GM12865 (cell line): ENCODE results near the gene HMGN4.

Source experiments
- DNase-seq: peaks from one replicate; pipeline ENCODE4 v3.0.0; 2010; ENCODE audit warnings: low read depth
- H3K4me3 ChIP-seq: 2 replicates; pipeline ENCODE4 v1.5.1; 2011; ENCODE audit warnings: mild to moderate bottlenecking, low read depth, low read length, control low read depth
- TF ChIP-seq, protein P1 (sequence below): IDR thresholded peaks from 2 replicates; pipeline ENCODE4 v1.5.1; 2011; ENCODE audit warnings: low read length, control low read depth, low read depth, inconsistent platforms; ENCODE audit not compliant: insufficient read depth; ENCODE audit errors: missing control alignments

The HMGN4 gene

DNA sequence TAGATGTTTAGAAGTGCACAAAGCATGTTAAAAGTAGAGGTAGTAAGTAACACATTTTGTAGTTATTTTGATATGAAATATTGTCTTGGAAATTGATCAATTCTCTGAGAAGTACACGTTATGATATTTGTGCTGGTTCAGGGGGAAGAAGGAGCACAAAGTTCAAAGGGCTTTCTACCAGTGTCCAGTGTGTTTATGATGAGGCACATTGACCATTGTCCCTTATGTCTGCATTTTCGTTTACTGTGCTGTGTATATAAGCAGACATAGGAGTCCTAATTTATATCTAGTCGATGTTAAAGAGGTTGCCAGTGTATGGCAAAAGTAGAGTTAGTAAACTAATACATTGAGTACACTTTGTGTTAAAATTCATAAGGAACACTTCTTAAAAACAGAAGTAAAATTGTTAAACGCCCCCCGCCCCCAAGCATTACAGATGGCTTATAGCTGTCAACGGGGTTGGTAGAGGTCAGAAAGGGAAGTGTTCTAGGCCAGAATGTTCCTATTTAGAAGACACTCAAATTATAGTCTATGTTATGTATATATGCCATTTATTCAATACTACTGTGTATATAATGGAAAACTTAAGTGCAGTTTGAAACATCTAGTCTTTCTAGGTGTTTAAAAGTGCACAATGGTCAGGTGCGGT, 13.3 kb upstream of the HMGN4 start:
- H3K4me3 ChIP-seq: no peak overlapping the region
- TF ChIP-seq, protein P1, sequence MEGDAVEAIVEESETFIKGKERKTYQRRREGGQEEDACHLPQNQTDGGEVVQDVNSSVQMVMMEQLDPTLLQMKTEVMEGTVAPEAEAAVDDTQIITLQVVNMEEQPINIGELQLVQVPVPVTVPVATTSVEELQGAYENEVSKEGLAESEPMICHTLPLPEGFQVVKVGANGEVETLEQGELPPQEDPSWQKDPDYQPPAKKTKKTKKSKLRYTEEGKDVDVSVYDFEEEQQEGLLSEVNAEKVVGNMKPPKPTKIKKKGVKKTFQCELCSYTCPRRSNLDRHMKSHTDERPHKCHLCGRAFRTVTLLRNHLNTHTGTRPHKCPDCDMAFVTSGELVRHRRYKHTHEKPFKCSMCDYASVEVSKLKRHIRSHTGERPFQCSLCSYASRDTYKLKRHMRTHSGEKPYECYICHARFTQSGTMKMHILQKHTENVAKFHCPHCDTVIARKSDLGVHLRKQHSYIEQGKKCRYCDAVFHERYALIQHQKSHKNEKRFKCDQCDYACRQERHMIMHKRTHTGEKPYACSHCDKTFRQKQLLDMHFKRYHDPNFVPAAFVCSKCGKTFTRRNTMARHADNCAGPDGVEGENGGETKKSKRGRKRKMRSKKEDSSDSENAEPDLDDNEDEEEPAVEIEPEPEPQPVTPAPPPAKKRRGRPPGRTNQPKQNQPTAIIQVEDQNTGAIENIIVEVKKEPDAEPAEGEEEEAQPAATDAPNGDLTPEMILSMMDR: no peak
- DNase-seq: no peak

DNA sequence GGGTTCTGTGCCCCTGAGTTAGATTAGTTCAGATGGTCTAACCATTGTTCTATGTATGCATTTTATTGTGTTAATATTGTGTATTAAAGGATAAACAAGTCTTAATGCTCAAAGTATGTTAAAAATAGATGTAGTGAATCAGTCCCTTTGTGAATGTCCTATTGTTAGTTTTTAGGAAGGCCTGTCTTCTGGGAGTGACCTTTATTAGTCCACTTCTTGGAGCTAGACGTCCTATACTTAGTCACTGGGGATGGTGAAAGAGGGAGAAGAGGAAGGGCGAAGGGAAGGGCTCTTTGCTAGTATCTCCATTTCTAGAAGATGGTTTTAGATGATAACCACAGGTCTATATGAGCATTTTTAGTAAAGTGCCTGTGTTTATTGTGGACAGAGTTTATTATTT, 12.3 kb upstream of the HMGN4 start:
- TF ChIP-seq, protein P1: no peak
- DNase-seq: no peak
- H3K4me3 ChIP-seq: no peak overlapping the region

DNA sequence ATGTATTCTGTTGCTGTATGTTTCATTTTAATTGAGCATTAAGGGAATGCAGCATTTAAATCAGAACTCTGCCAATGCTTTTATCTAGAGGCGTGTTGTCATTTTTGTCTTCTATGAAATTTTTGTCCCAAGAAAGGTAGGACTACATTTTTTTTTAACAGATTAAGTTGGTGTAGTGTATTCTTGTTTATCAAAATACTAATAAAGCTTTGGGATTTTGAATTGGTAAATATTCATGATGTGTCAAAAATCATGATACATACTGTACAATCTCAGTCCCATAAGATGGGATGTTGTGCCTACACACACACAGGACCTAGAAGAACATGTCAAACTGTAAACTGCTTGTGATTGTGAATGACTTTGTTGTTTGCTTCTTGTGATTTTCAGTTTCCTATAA, 11.2 kb upstream of the HMGN4 start:
- TF ChIP-seq, protein P1: no peak

DNA sequence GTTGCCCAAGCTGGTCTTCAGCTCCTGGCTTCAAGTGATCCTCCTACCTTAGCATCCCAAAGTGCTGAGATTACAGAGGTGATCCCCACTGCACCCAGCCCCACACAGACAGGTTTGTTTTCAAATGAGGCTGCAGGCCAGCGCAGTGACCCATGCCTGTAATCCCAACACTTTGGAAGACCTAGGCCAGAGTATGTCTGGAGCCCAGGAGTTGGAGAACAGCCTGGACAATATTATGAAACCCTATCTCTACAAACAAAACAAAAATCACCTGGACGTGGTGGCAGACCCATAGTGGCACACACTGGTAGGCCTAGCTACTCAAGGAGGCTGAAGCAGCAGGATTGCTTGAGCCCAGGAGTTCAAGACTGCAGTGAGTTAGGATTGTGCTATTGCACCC, 8.0 kb upstream of the HMGN4 start:
- no peak for DNase-seq
- TF ChIP-seq, protein P1: no peak
- H3K4me3 ChIP-seq: no peak overlapping the region

More for the DNA sequence above, 11.2 kb upstream of the HMGN4 start:
- DNase-seq: no peak
- H3K4me3 ChIP-seq: no peak overlapping the region

DNA sequence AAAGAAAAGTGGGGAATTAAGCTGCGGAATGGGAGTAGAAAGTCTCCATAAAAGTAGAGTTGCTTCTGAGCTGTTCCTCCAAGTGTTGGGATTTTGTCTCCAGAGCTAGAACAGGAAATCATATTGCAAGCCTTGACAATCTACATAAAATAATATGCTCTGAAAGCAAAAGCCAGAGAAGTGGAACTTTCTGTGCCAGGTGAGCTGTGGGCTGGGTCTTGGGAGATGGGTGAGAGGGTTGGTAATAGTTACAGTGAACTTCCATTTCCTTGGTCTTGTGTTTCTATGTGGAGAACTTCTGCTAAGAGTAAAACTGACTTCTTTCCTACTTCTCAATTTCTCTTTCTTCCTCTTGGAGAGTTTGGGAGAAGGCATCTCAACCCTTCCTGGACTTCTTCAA, 6.3 kb upstream of the HMGN4 start:
- no peak for DNase-seq
- TF ChIP-seq, protein P1: no peak
- H3K4me3 ChIP-seq: no peak overlapping the region

DNA sequence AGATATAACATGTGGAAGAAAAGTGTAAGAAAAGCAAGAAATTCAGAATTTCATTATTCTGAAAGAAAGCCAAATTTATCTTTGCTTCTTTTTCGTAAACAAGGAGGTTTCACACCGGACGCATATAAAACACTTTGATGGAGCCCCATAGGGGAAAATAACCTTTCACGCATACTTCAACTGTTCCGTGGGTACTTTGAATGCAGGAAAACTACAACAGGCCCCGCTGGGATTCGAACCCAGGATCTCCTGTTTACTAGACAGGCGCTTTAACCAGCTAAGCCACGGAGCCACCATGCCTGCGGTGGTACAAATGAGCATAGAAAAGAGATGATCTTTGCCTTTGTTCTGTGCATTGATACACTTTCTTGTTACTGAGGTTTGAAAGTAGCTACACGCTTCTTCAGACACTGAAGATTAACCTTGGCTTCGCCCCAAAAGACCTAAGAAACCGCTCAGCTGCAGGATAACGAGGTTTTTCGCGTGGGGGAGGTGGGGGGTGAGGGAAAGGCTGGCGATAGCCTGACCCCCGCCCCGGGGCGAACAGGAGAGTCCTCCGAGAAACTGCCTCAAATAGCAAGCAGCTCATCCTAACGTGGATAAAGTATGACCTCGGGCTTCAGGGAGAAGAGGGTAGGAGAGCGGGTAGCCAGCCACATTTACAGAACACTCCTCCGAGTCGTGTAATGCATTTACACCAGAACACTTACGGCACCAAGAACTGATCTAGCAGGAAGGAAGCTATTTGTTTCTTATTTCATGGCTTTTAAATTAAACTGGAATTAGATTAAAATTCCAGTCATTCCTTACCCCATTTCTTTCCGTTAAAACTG, 5.3 kb upstream of the HMGN4 start:
- TF ChIP-seq, protein P1: no peak
- H3K4me3 ChIP-seq: peak overlapping the region; percentile 73
- peak; percentile 94 for DNase-seq
